GM18868 (cell line): Measurements from ENCODE around the gene ABL2.
"Not testable (repeated sequence)": the region's sequence is repeated elsewhere in the genome, so short reads cannot be mapped to it uniquely, and the experiment has no call there.

Source experiments
- ATAC-seq: cut with Tn5 transposase; IDR thresholded peaks from one replicate; pipeline ENCODE4 v1.9.1; 2021; ENCODE audit warnings: mild to moderate bottlenecking, moderate library complexity; ENCODE audit not compliant: unreplicated experiment

ABL2 gene

DNA sequence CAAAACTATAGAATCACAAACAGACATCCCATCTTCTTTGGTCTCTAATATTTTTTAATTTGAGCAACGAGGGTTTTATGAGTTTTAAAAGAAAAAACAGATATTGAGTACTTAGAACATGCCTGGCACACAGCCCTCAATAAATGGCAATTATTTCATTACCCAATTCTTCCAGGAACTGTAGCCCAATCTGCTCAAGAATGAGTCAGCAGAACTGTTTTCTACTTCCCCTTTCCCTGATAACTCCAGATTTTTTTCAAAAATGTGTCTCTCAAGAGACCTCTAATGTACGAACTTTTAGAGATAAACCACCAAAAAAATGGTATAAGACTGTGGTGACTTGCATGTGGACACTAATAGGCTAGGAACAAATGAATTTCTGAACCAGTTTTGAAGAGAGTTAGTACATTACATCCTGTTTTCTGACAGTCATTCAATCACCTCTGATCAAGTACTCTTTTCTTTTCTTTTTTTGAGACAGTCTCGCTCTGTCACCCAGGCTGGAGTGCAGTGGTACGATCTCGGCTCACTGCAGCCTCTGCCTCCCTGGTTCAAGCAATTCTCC is 11.5 kb downstream of the ABL2 start:
- no peak for ATAC-seq

DNA sequence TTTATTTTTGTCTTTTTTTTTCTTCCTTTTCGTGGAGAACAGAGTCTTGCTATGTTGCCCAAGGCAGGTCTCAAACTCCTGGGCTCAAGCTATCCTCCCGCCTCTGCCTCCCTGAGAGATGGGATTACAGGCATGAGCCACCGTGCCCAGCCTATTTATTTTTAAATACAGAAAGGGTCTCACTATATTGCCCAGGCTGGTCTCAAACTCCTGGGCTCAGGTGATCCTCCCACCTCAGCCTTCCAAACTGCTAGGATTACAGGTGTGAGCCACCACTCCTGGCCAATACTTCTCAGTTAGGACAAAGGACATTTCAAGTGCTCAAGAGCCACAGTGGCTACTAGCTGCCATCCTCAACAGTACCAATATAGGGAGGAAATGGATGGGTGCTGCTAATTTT is 16.2 kb downstream of the ABL2 start:
- not testable (repeated sequence) for ATAC-seq

DNA sequence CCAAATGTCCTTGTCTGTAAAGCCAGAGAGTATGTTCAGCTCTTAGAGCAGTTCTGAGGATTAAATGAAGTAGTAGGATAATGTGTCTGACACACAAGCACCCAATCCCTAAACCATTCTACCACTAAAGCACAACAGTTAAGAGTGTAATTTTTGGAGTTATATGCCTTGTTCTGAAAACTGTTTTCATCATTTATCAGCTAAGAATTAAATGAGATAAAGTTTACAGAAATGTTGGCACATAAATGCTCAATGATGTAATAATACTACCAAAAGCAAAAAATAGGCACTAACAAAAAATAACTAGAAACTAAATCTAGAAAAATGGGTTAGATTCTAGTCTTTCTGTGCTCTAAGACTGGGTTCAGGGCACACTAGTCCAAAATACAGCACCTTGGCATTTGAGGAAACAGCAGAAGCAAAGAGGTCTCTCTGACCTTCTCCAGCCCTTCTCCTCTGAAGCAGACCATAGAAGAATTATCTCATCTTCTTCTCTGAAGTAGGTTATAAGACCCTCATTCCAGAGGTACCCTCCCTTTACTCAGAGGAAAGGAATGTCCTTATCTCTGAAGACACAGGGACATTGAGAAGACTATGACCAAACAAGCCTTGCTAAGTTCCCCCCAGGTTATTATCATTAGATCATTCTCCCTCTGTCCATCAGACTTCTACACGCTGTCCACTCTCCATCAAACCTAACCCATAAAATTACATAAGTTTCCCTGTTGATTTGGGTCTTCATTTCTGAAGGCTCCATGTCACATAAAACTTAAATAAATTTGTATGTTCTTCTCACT is 20.6 kb downstream of the ABL2 start:
- ATAC-seq: no peak

GRCh38 chr1:179206812-179207211 is 22.7 kb downstream of the ABL2 start:
- ATAC-seq: no peak

DNA sequence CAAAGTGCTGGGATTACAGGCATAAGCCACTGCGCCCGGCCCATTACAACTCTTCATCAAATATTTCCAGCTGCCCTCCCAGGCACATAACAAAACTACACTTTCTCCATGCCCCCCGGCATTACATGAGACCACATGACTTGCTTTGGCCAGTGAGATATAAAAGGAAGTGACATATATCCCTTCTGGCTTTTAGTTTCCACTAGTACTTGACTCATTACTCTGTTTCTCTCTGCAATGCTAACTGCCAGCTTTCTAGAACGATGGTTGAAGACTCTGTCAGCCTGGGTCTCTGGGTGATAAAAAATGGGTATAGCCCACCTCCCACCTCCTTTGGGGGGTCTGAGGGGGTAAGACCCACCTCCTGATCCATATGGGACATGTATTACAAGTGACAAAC is 24.2 kb downstream of the ABL2 start:
- no peak for ATAC-seq

GRCh38 chr1:179202161-179202560 is 27.3 kb downstream of the ABL2 start:
- ATAC-seq: no peak

DNA sequence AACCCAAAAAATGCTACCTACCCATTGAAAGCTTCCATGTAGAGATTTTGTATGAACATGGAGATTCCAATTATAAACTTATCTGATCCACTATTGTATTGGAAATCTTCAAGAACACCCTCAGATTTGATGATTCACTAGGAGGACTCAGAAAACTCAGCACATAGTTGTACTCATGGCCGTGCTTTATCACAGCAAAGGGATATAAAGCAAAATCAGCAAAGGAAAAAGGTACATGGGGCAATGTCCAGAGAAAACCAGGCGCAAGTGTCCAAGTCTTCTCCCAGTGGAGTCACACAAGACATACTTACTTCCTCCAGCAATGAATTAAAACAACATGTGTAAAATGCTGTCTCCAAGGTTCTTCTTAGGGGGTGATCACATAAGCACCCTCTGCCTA is 28.9 kb downstream of the ABL2 start:
- no peak for ATAC-seq

GRCh38 chr1:179197690-179198297 is 31.7 kb downstream of the ABL2 start:
- ATAC-seq: no peak

DNA sequence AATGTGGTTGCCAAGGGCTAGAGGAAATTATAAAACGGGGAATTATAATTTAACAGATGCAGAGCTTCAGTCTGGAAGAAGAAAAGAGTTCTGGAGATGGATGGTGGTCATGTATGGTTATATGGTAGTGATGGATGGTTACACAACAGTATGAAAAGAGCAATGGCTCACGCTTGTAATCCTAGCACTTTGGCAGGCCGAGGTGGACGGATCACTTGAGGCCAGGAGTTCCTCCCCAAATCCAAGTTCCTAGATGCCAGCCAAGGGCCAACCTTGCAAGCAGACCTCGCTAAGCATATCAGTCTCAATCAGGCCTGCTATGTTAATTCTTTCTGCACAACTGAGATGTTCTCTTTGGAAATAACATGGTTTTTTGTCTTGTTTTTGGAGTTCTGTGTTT is 33.6 kb downstream of the ABL2 start:
- ATAC-seq: not testable (repeated sequence)

DNA sequence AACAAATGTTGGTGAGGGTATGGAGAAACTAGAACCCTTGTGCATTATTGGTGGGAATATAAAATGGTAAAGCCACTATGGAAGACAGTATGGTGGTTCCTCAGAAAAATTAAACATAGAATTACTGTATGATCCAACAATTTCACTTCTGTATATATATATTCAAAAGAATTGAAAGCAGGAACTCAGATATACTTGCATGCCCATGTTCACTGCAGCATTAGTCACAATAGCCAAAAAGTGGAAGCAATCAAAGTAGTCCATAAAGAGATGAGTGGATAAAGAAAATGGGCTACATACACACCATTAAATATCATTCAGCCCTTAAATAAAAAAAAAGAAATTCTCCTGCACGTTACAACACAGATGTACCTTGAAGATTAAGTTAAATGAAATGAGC is 34.1 kb downstream of the ABL2 start:
- ATAC-seq: no peak

DNA sequence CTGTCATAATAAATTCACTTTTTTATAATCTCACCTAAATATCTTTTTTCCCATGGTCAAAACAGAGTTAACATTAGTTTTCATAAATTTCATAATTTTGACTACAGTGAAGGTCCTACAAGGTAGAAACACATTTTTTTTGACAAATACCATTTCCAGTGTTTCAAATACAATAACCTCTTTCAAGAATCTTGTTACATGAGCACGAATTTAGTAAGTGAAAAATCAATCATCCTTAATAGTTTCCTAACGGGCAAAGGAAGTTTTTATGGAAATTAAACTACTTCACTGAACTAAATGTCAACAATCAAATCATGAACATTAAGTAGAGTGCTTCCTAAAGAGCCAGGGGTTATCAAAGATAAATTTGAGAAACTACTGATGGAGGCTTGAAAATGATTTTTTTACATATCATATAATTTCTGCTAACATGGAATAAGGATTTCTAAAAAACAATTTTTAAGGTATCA is 35.4 kb downstream of the ABL2 start:
- ATAC-seq: no peak

GRCh38 chr1:179190861-179191260 is 38.6 kb downstream of the ABL2 start:
- no peak for ATAC-seq

DNA sequence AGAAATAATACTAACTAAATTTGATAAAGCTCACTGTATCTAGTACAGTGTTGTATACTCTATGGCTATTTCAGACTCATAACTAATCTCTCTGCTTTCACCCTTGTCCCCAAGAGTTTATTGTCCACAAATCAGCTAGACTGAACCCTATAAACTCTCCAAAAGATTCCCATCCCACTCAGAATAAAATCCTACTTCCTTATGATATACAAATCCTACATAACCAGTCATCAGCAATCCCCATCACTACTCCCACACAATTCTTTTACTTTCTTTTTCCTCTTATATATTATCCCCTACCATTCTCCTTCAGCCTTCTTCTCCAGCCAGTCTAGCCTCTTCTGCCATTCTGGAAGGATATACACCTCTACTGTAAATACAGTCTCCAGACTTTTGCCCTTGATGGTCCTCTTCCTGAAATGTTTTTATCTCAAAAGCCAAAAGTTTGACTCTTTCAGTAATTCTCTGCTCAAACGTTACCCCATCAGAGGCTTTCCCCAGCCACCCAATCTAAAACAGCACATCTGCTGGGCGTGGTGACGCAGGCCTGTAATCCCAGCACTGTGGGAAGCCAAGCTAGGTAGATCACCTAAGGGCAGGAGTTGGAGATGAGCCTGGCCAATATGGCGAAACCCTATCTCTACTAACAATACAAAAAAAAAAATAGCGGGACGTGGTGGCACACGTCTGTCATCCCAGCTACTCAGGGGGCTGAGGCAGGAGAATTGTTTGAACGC is 41.6 kb downstream of the ABL2 start:
- ATAC-seq: no peak

GRCh38 chr1:179187043-179187442 is 42.4 kb downstream of the ABL2 start:
- ATAC-seq: no peak

GRCh38 chr1:179184403-179184802 is 45.1 kb downstream of the ABL2 start:
- ATAC-seq: no peak

GRCh38 chr1:179183857-179184256 is 45.6 kb downstream of the ABL2 start:
- no peak for ATAC-seq

DNA sequence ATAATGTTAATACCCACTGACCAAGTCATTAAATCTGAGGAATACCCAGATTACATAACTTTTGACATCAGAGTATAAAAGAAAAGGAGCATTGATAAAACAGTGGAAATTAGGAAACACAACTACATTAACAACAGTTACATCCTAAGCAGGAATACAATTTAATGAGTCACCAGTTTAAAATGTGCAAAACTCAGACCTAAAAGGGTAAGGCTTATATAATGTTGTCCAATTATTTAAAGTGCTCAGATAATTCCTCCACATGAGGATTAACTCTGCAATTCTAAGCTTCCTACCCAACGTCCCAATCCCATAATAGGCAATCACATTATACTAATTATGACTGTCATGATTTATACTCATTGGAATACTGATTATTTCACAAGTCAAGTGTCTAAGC is 50.5 kb downstream of the ABL2 start:
- ATAC-seq: no peak

GRCh38 chr1:179178183-179178582 is 51.3 kb downstream of the ABL2 start:
- no peak for ATAC-seq

DNA sequence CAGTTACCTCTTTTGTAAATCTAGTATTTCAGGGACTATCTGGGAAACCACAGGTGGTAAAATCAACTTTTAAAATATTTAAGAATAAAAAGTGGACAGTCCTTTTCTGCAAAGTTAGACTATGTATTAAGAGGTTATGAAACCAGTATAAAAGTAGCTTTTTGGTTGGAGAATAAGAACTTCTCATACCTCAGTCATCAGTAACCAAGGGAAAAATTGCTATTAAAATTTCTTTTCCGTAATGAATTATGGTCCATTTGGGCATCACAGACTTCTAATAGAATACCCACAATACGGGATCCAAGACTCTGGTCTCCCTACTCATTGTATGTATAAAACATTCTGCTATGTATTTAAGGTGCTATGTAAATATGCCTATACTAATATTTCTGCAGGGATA is 51.9 kb downstream of the ABL2 start:
- no peak for ATAC-seq

DNA sequence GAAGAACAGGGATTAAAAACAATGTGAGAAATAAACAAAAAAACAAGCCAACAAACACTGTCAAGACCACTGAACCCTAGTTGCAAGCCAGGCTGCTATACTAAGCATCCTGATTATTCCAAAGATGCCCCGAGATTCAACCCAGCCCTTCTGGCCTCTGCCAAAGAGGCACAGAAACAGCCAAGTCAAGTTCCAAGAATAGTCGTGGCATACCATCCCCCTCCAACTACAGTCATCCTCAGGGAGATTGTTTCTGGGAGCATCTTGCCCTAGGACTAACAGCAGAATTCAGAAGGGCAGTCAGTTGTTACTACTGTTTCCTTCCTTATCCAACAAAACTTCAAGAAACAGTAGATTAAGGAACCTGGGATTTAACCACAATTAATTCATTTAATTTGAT is 52.3 kb downstream of the ABL2 start:
- ATAC-seq: no peak

DNA sequence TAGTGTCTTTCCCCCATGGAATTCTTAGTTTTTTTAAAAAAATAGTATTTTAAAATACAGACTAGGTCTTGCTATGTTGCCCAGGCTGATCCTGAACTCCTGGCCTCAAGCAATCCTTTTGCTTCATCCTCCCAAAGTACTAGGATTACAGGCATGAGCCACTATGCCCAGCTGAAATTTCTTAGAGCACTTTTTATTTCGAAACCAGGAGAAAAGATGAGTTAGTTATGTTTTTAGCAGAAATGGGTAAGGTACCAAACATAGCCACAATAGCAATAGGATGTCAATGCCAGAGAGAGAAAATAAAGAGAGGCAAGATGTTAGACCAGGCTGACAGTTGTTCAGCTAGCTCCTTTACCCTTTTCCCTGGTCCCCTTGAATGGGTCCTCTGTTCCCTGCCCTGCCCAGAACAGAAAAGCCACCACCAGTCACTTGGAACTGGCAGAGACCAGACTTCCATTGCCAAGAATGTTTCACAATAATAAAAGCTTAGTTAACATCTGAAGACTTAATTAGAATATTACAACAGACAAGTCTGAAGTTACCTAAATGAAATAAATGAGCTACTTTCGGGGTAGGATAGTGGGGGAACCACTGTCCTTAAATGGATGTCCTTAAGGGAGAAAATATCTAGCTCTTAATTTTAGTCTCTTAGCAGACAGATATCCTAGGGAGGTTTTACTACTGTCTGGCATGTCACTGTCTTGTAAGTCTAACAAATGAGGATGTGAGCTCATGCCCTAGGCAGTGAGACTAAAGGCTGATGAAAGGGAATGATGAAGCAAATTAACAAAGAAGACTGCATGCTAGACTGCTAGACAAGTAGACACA is 54.3 kb downstream of the ABL2 start:
- no peak for ATAC-seq
